ENCODE results near the gene CHRM1.
"Not testable (repeated sequence)": the region's sequence is repeated elsewhere in the genome, so short reads cannot be mapped to it uniquely, and the experiment has no call there.

CHRM1 gene

GRCh38 chr11:62874851-62875250, 46.3 kb downstream of the CHRM1 start:
- no peak for DNase-seq

DNA sequence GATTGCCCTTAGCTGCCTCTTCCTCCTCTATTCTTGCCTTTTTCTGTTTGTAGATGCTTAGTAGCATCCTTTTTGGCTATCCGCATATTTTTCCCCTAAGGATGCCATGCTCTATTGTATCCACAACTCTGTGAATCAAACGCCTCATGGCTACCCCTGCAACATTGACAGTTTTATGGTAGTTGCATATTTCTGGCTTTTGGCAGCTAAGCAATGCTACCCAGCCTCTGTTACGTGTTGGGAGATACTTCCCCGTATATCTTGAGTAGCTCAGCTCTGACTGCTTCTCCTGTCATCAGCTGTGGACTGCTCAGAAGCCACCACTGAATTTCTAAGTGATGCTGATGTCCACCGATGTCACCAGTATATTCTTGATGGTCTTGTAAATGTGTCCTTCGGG, 55.5 kb downstream of the CHRM1 start:
- DNase-seq = no peak

- DNase-seq = no peak
These were observed 57.4 kb downstream of the CHRM1 start for GRCh38 chr11:62863687-62864335.

DNA sequence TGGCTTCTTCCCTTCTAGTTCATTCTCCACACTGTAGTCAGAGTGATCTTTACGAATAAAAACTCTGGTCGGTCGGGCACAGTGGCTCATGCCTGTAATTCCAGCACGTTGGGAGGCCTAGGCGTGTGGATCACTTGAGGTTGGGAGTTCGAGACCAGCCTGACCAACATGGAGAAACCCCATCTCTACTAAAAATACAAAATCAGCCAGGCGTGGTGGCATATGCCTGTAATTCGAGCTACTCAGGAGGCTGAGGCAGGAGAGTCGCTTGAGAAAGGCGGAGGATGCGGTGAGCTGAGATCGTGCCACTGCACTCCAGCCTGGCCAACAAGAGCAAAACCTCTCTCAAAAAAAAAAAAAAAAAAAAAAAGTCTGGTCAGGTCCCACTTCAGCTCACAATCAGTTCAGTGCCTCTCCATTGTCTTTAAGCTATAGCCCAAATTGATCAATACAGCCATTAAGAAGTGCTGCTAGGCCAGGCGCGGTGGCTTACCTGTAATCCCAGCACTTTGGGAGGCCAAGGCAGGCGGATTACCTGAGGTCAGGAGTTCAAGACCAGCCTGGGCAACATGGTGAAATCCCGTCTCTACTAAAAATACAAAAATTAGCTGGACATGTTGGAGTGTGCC, 59.5 kb downstream of the CHRM1 start:
- DNase-seq = not testable (repeated sequence)

- peak in 1 of 2 experiments; percentile 44 for DNase-seq
These were observed 60.2 kb downstream of the CHRM1 start for GRCh38 chr11:62860835-62861563.

- peak in 1 of 2 experiments; percentile 18 for DNase-seq
These were observed 61.9 kb downstream of the CHRM1 start for GRCh38 chr11:62859281-62859703.
